HG03571 (cell line): ENCODE results near the gene FASTKD2.

ENCODE experiments used
- ATAC-seq: cut with Tn5 transposase; IDR thresholded peaks from one replicate; pipeline ENCODE4 v1.9.1; 2021; ENCODE audit not compliant: unreplicated experiment

The FASTKD2 gene

DNA sequence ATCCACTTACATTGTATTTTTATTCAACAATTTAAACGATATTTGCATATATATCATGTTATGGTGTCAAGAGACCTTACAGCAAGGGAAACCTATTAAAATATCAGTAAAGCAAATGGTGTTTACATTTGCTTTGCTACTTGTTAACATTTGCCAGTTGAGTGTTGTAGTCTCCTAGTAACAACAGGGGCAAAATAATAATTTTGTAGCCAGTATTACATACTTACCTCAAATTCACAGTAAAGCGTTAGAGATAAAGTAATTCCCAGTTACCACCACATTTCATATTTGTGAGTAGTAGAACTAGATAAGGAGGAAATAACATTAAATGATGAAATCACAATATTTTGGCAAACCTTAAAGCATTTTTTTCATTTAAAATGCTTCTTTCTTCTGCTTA, 71.3 kb downstream of the FASTKD2 start:
- no peak for ATAC-seq

DNA sequence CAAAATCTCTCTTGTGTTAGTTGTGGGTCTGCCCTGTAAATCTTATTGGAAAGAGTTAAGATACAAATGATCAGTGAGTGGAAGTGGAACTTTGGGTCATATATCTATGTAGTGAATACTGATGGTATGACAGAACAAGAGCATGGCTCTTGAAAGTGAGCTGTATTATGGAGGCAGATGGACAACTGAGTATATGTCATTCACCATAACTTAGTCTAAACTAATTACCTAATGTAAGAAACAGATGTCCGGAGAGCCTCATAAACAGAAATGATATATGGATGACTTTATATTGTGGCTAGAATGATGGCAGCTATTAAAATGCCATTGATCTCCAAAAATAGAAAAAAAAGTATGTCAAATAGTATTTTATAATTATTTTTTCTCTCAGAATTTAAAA, 72.4 kb downstream of the FASTKD2 start:
- no peak for ATAC-seq

DNA sequence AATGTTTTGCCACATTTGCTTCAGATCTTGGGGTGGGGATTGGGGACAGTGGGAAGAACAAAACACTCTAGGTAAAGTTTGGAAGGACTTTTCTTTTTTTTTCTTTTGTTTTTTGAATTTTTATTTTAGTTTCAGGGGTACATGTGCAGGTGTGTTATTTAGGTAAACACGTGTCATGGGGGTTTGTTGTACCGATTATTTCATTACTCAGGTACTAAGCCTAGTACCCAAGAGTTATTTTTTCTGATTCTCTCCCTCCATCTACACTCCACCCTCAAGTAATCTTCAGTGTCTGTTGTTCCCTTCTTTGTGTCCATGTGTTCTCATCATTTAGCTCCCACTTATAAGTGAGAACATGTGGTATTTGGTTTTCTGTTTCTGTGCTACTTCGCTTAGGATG, 73.3 kb downstream of the FASTKD2 start:
- no peak for ATAC-seq

DNA sequence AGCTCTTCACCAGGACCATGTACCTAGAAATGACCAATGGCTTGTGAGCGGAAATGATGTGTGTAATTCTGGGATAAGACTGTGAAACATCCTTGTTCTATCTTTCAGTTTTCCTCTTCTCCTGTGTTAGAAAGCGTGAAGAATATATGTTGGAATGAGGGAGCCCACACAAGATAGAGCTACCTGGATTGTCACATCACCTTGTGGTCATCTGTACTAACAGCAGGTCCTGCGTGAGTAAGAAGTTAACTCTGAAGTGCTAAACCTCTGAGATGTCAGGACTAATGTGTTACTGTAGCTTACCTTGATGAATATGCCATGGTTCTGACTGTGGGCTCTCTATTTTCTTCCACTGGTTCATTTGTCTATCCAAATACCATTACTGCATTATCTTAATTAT, 75.6 kb downstream of the FASTKD2 start:
- ATAC-seq = no peak
